Left ventricle myocardium inferior (tissue), 1 donor: ENCODE data around the gene CIDEB. TPM values are rescaled to one million over a fixed set of nuclear protein-coding genes. Genes with fewer than 3 reads are reported as not detected.

Experiments used
- DNase-seq: peaks from one replicate; pipeline ENCODE4 v3.0.0-alpha.2; 2020
- H3K27ac ChIP-seq: fragments of 200-600 bp; replicated peaks from 2 replicates; pipeline ENCODE4 v1.8.0; 2021
- H3K27me3 ChIP-seq: fragments of 200-600 bp; 2 replicates; pipeline ENCODE4 v1.8.0; 2021; ENCODE audit warnings: low read depth
- H3K36me3 ChIP-seq: fragments of 200-600 bp; 2 replicates; pipeline ENCODE4 v1.8.0; 2021
- H3K4me1 ChIP-seq: fragments of 200-600 bp; 2 replicates; pipeline ENCODE4 v1.8.0; 2021
- H3K4me3 ChIP-seq: fragments of 200-600 bp; 2 replicates; pipeline ENCODE4 v1.8.0; 2021; ENCODE audit warnings: mild to moderate bottlenecking, moderate library complexity
- H3K9me3 ChIP-seq: fragments of 200-600 bp; replicated peaks from 2 replicates; pipeline ENCODE4 v1.8.0; 2021
- intact Hi-C: fragments of 100-400 bp; cut with micrococcal nuclease; formaldehyde crosslinking; loops from one replicate; pipeline ENCODE4 v1.11.0; 2022
- total RNA-seq: library from RNA; stranded (reverse); fragmentation: NEBNext Ultra II Directional; extraction: Animal tissue kit (Norgen Biotek cat#: 25700); gene quantifications from one replicate; pipeline ENCODE4 v1.2.1, GENCODE V29; 2021
- TF ChIP-seq, protein P1 (sequence below): fragments of 200-600 bp; IDR thresholded peaks from 2 replicates; pipeline ENCODE4 v1.8.0; 2021; ENCODE audit warnings: antibody characterized with exemption, mild to moderate bottlenecking, borderline replicate concordance
- donor health status: DM: no; HTN: yes; CAD: no; lungs with severe emphysema.

Gene CIDEB
- total RNA-seq, 1 donor from 2014 or later, result 3.1 TPM

GRCh38 chr14:24296341-24297157 lies 11.2 kb downstream of the CIDEB start:
- Histone ChIP-seq H3K27me3 (no peaks in the 10 kb centered on the region), H3K27ac (no peak overlapping the region), H3K36me3 (peaks cover 37% of the 10 kb centered on the region), H3K9me3 (no peaks in the 10 kb centered on the region), H3K4me1 (peaks cover 46% of the 10 kb centered on the region), H3K4me3 (no peak overlapping the region)
- TF ChIP-seq, protein P1, sequence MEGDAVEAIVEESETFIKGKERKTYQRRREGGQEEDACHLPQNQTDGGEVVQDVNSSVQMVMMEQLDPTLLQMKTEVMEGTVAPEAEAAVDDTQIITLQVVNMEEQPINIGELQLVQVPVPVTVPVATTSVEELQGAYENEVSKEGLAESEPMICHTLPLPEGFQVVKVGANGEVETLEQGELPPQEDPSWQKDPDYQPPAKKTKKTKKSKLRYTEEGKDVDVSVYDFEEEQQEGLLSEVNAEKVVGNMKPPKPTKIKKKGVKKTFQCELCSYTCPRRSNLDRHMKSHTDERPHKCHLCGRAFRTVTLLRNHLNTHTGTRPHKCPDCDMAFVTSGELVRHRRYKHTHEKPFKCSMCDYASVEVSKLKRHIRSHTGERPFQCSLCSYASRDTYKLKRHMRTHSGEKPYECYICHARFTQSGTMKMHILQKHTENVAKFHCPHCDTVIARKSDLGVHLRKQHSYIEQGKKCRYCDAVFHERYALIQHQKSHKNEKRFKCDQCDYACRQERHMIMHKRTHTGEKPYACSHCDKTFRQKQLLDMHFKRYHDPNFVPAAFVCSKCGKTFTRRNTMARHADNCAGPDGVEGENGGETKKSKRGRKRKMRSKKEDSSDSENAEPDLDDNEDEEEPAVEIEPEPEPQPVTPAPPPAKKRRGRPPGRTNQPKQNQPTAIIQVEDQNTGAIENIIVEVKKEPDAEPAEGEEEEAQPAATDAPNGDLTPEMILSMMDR, result peak; percentile 82
- intact Hi-C loops, result no loop called here
- peak; percentile 43 for DNase-seq

DNA sequence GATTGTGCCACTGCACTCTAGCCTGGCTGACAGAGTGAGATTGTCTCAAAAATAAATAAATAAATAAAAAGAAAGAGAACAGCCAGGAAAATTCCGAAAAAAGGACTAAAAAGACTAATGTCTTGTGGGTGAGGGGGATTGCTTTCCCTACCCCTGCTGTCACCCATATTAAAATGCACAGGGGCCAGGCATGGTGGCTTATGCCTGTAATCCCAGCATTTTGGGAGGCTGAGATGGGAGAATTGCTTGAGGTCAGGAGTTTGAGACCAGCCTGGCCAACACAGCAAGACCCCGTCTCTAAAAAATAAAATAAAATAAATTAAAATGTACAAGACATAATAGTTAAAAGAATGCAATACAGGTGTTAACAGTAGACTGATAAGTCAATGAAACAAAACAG lies 14.3 kb downstream of the CIDEB start:
- TF ChIP-seq, protein P1, result no peak
- peaks cover 18% of the 10 kb centered on the region for H3K4me1 ChIP-seq
- no peak overlapping the region for H3K27ac ChIP-seq
- intact Hi-C loops, result no loop called here
- no peak for DNase-seq
- H3K27me3 ChIP-seq, result no peaks in the 10 kb centered on the region
- peaks cover 56% of the 10 kb centered on the region for H3K36me3 ChIP-seq
- no peaks in the 10 kb centered on the region for H3K9me3 ChIP-seq
- H3K4me3 ChIP-seq, result no peak overlapping the region

DNA sequence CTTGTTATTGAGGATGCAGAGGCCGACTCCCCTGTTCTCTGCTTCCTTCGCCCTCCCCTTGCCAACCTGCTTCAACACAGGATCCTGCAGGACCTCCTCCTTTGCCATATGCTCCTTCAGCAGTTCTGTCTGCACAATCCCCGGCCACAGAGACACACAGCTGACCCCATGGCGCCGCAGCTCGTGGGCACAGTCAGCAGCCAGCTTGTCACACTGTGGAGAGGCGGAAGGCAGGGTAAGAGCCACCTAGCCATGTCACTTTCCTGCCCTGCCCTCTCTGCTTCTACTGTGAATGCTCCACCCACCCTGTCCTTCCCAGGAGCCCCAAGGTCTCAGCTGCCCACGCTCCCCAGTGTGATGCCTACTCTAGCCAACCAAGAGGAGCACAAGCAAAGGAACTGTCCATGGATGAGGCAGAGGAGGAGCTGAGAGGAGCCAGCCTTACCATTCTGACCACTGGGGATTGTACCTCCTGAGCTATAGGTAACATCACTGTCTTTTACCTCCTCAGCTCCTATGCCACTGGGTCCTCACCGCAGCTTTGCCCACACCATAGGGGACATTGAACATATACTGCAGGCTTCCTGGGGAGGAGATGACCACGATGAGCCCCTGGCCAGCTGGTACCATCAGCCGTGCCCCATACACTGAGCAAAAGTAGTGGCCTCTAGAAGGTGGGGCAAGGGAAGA lies 15.5 kb downstream of the CIDEB start:
- no peak for DNase-seq
- Histone ChIP-seq H3K9me3 (no peaks in the 10 kb centered on the region), H3K4me1 (peaks cover 9% of the 10 kb centered on the region), H3K27me3 (no peaks in the 10 kb centered on the region), H3K27ac (no peak overlapping the region), H3K36me3 (peaks cover 56% of the 10 kb centered on the region), H3K4me3 (no peak overlapping the region)
- intact Hi-C loops, result no loop called here
- TF ChIP-seq, protein P1, result no peak

- intact Hi-C loops, result no loop called here
- DNase-seq, result no peak
- peaks cover 56% of the 10 kb centered on the region for H3K36me3 ChIP-seq
Observed at GRCh38 chr14:24291446-24292117, 16.2 kb downstream of the CIDEB start.

DNA sequence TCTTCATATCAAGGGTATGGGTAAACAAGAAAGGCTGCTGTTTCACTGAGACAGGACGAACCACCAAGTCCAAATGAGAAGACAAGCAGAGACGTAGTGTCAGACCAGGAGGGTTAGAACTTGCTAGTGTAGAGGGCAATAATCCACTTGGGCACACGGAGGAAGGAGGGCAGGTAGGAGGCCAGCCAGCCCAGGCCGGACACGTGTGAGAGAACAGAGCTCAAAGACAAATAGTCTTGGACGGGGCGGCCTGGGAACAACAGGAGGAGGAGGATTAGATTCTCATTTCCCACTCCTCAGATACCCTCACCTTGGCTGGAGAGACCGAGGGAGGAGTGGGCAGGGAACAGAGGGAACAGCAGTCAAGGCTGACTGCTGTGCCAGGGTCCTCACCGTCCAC lies 17.0 kb downstream of the CIDEB start:
- H3K9me3 ChIP-seq, result no peaks in the 10 kb centered on the region
- no peak overlapping the region for H3K27ac ChIP-seq
- H3K4me1 ChIP-seq, result no peaks in the 10 kb centered on the region
- H3K4me3 ChIP-seq, result no peak overlapping the region
- TF ChIP-seq, protein P1, result no peak
- intact Hi-C loops, result no loop called here
- no peaks in the 10 kb centered on the region for H3K27me3 ChIP-seq
- DNase-seq, result no peak
- peaks cover 49% of the 10 kb centered on the region for H3K36me3 ChIP-seq

More at GRCh38 chr14:24291446-24292117, 16.2 kb downstream of the CIDEB start:
- Histone ChIP-seq H3K4me1 (peaks cover 2% of the 10 kb centered on the region), H3K9me3 (no peaks in the 10 kb centered on the region), H3K27ac (no peak overlapping the region), H3K4me3 (no peak overlapping the region), H3K27me3 (no peaks in the 10 kb centered on the region)
- TF ChIP-seq, protein P1, result no peak
